Measurements from ENCODE around the gene CAPZB.

CAPZB gene

DNA sequence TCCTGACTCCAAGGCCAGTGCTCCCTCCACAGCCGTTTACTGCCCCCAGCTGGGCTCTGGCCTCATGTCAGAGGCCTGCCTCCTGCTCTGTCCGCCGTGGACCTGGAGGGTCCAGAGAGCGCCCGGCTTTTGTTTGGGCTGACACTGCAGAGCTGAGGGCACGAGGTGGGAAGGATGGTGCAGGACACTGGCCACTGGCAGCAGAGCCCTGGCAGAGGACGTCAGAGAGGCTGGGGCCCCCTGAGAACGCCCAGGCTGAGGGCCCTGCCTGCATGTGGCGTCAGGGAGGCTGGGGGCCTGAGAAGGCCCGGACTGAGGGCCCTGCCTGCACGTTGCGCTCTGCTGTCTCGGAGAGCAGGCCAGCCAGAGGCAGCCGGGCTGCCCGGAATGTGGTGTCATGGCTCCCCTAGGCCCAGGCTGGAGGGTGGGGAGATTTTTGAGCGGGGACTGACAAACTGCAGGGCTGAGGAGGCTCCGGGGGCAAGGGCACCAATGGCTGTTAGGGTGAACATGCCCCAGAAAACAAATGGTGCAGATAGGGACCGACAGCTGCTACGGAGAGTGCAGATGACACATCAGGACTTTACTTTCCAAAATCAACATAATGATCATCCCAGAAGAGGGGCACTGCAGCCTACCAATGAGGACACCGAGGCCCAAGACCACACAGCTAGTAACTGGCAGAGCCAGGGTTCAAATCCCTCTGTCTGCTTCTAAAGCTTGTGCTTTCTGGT lies 141.6 kb downstream of the CAPZB start:
- H3K27me3 ChIP-seq (replicated peaks; ENCODE audit: control insufficient read depth, insufficient read depth, low read length, poor library complexity, severe bottlenecking), result no peaks in the 10 kb centered on the region
- H3K4me3 ChIP-seq (ENCODE audit: insufficient read depth, low read depth, low read length, poor library complexity, severe bottlenecking), result no peak overlapping the region
- no peak overlapping the region for H3K27ac ChIP-seq (ENCODE audit: insufficient read depth, low read length, poor library complexity, severe bottlenecking)
- peaks cover 73% of the 10 kb centered on the region for H3K36me3 ChIP-seq (ENCODE audit: control insufficient read depth, insufficient read depth, low read length)
- no peak for DNase-seq
- H3K4me1 ChIP-seq (ENCODE audit: control insufficient read depth, insufficient read depth, low read length, poor library complexity, severe bottlenecking), result no peaks in the 10 kb centered on the region
- no peaks in the 10 kb centered on the region for H3K9me3 ChIP-seq (ENCODE audit: control insufficient read depth, low read length)

DNA sequence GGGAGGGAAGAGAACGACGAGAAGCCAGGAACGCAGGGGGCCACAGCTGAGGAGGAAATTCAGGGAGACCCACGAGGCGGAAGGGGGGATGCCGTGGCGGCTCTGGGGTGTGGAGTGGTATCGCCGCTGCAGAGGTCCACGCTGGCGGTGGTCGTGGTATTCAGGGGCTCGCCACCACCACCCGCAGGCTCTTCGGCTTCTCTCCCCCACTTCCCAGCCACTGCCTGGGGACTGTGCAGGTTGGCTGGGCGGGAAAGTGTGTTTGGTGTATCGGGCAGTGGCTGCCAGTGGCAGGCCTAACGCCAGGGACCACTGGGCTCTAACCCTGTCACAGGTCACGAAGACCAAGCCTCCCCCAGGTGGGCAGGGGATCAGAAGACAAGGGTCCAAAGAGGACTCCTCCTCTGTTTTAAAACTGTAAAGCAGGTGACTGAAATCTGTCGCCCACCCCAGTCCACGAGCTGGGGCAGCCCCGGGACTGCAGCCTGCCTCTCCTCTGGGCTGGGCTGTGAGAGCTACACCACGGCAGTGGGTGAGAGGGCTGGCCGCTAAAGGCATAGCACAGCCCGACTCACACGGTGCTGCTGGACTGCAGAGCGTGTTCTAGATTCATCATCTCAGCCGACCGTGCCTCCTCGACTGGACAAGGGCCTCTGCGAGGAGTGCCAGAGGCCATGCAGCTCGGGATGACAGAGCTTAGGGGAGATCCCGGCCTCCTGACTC lies 142.3 kb downstream of the CAPZB start:
- Histone ChIP-seq H3K36me3 (ENCODE audit: control insufficient read depth, insufficient read depth, low read length) (peaks cover 71% of the 10 kb centered on the region), H3K27ac (ENCODE audit: insufficient read depth, low read length, poor library complexity, severe bottlenecking) (no peak overlapping the region), H3K27me3 (replicated peaks; ENCODE audit: control insufficient read depth, insufficient read depth, low read length, poor library complexity, severe bottlenecking) (no peaks in the 10 kb centered on the region), H3K9me3 (ENCODE audit: control insufficient read depth, low read length) (no peaks in the 10 kb centered on the region), H3K4me3 (ENCODE audit: insufficient read depth, low read depth, low read length, poor library complexity, severe bottlenecking) (no peak overlapping the region), H3K4me1 (ENCODE audit: control insufficient read depth, insufficient read depth, low read length, poor library complexity, severe bottlenecking) (no peaks in the 10 kb centered on the region)
- no peak for DNase-seq

DNA sequence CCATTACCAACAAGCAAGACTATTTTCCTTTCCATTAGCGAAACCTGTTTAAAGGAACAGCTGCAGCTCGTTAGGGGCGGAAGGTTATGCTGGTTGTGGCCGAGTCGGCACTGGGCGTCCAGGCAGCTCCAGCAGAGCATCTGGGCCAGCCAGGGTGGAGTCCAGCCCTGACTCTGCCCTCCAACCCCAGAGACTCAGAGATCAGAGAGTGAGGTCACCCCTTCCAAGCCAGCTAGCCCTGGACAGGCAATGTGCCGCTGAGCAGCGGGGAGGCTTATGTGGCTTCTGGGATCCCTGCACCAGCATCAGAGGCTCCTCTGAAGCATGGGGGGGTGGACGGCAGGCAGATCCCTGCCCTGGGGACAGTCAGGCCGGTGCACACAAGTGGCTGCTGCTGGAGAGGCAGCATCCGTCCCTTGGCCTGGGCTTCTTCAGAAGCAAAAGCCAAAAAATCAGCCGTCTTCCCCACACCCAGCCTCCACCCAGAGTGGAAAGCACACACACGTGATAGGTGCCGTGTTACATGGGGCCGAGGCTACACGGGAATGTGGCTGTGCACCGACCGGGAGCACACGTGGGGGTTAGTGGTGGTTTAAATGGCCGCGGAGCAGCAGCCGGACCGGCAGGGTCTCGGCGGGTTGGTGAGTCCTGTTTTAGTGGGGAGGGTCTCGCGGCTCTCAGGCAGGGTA lies 143.1 kb downstream of the CAPZB start:
- Histone ChIP-seq H3K27ac (ENCODE audit: insufficient read depth, low read length, poor library complexity, severe bottlenecking) (no peak overlapping the region), H3K36me3 (ENCODE audit: control insufficient read depth, insufficient read depth, low read length) (peaks cover 71% of the 10 kb centered on the region), H3K9me3 (ENCODE audit: control insufficient read depth, low read length) (no peaks in the 10 kb centered on the region), H3K4me1 (ENCODE audit: control insufficient read depth, insufficient read depth, low read length, poor library complexity, severe bottlenecking) (no peaks in the 10 kb centered on the region), H3K27me3 (replicated peaks; ENCODE audit: control insufficient read depth, insufficient read depth, low read length, poor library complexity, severe bottlenecking) (no peaks in the 10 kb centered on the region), H3K4me3 (ENCODE audit: insufficient read depth, low read depth, low read length, poor library complexity, severe bottlenecking) (no peak overlapping the region)
- no peak for DNase-seq

GRCh38 chr1:19341201-19342061 lies 143.9 kb downstream of the CAPZB start:
- peaks cover 68% of the 10 kb centered on the region for H3K36me3 ChIP-seq (ENCODE audit: control insufficient read depth, insufficient read depth, low read length)
- H3K9me3 ChIP-seq (ENCODE audit: control insufficient read depth, low read length), result no peaks in the 10 kb centered on the region
- no peak overlapping the region for H3K27ac ChIP-seq (ENCODE audit: insufficient read depth, low read length, poor library complexity, severe bottlenecking)
- H3K4me1 ChIP-seq (ENCODE audit: control insufficient read depth, insufficient read depth, low read length, poor library complexity, severe bottlenecking), result no peaks in the 10 kb centered on the region
- no peak overlapping the region for H3K4me3 ChIP-seq (ENCODE audit: insufficient read depth, low read depth, low read length, poor library complexity, severe bottlenecking)
- DNase-seq, result peak; percentile 38 to 55 (median 51)
- H3K27me3 ChIP-seq (replicated peaks; ENCODE audit: control insufficient read depth, insufficient read depth, low read length, poor library complexity, severe bottlenecking), result no peaks in the 10 kb centered on the region

DNA sequence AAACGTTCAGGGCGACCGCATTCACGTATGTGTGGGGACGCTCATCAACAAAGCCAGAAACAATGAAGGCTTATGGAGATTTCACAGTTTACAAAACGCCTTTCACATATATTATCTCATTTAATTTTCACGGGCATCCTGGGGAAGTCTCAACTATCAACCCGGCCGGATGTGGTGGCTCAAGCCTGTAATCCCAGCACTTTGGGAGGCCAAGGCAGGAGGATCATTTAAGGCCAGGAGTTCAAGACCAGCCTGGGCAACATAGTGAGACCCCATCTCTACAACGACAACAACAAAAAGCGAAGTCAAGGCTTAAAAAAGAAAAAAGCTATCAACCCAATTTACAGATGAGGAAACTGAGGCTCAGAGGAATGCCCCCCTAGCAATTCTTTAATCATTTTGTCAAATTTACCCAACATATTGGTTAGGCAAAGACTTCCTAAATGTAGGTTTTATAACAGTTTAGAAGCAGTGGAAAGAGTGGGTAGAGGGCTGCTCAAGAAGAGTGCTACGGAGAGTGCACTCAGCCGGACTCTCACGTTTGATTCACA lies 144.9 kb downstream of the CAPZB start:
- no peak for DNase-seq
- Histone ChIP-seq H3K9me3 (ENCODE audit: control insufficient read depth, low read length) (no peaks in the 10 kb centered on the region), H3K27ac (ENCODE audit: insufficient read depth, low read length, poor library complexity, severe bottlenecking) (no peak overlapping the region), H3K36me3 (ENCODE audit: control insufficient read depth, insufficient read depth, low read length) (peaks cover 62% of the 10 kb centered on the region), H3K4me1 (ENCODE audit: control insufficient read depth, insufficient read depth, low read length, poor library complexity, severe bottlenecking) (no peaks in the 10 kb centered on the region), H3K27me3 (replicated peaks; ENCODE audit: control insufficient read depth, insufficient read depth, low read length, poor library complexity, severe bottlenecking) (no peaks in the 10 kb centered on the region), H3K4me3 (ENCODE audit: insufficient read depth, low read depth, low read length, poor library complexity, severe bottlenecking) (no peak overlapping the region)

DNA sequence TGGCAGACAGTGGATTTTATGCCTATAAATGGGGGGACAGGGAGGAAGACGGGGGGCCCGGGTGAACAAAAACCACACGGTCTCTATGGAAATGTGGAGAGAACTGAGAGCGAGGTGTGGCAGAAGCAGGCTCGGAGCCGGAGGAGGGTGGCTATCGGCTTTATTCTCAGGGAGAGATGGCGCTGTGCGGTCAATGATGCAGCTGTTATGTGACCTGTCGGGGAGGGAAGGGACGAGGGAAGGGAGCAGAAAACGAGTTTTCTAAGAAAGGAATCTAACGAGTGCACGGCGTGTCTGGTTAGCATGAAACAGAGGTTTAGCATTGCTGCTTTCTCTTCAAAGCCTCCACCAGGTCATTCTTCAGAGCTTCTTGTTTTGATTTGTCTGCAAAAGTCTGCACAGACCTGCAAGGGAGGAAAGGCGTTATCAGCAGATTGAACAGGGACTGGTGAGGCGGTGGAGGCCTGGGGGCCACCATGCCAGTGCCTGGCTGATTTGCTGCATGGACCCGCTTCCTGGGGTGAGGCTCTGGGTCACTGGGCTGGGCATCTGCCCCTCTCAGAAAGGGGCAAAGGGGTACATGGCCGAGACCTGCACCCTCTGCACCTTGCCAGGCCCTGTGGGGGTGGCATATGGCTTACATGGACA lies 146.0 kb downstream of the CAPZB start:
- Histone ChIP-seq H3K9me3 (ENCODE audit: control insufficient read depth, low read length) (no peaks in the 10 kb centered on the region), H3K4me1 (ENCODE audit: control insufficient read depth, insufficient read depth, low read length, poor library complexity, severe bottlenecking) (no peaks in the 10 kb centered on the region), H3K27me3 (replicated peaks; ENCODE audit: control insufficient read depth, insufficient read depth, low read length, poor library complexity, severe bottlenecking) (no peaks in the 10 kb centered on the region), H3K4me3 (ENCODE audit: insufficient read depth, low read depth, low read length, poor library complexity, severe bottlenecking) (no peak overlapping the region), H3K36me3 (ENCODE audit: control insufficient read depth, insufficient read depth, low read length) (peaks cover 50% of the 10 kb centered on the region), H3K27ac (ENCODE audit: insufficient read depth, low read length, poor library complexity, severe bottlenecking) (no peak overlapping the region)
- DNase-seq, result no peak

DNA sequence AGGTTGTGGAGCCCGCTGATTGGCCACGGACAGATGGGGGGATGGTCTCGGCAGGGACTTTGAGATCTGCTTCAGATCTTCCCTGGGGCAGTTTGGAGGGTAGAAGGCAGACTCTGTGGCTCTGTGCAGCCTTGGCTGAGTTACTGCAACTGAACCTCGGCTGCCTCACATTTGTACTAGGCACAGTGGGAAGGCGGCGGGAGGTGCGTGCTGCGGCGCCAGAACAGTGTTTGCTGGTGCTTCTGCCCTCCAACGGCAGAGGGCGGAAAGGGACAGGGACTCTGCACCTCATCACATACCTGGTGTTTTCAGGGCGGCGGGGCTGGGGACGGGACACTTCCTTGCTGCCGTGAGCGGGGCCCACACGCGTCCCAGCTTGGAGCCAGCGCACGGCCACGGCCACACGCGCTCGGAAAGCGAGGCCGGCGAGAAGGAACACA lies 147.0 kb downstream of the CAPZB start:
- H3K27me3 ChIP-seq (replicated peaks; ENCODE audit: control insufficient read depth, insufficient read depth, low read length, poor library complexity, severe bottlenecking), result no peaks in the 10 kb centered on the region
- no peak overlapping the region for H3K4me3 ChIP-seq (ENCODE audit: insufficient read depth, low read depth, low read length, poor library complexity, severe bottlenecking)
- peaks cover 40% of the 10 kb centered on the region for H3K36me3 ChIP-seq (ENCODE audit: control insufficient read depth, insufficient read depth, low read length)
- no peak overlapping the region for H3K27ac ChIP-seq (ENCODE audit: insufficient read depth, low read length, poor library complexity, severe bottlenecking)
- no peak for DNase-seq
- H3K4me1 ChIP-seq (ENCODE audit: control insufficient read depth, insufficient read depth, low read length, poor library complexity, severe bottlenecking), result no peaks in the 10 kb centered on the region
- H3K9me3 ChIP-seq (ENCODE audit: control insufficient read depth, low read length), result no peaks in the 10 kb centered on the region

- Histone ChIP-seq H3K4me3 (ENCODE audit: insufficient read depth, low read depth, low read length, poor library complexity, severe bottlenecking) (no peak overlapping the region), H3K27ac (ENCODE audit: insufficient read depth, low read length, poor library complexity, severe bottlenecking) (no peak overlapping the region), H3K9me3 (ENCODE audit: control insufficient read depth, low read length) (no peaks in the 10 kb centered on the region), H3K27me3 (replicated peaks; ENCODE audit: control insufficient read depth, insufficient read depth, low read length, poor library complexity, severe bottlenecking) (no peaks in the 10 kb centered on the region), H3K4me1 (ENCODE audit: control insufficient read depth, insufficient read depth, low read length, poor library complexity, severe bottlenecking) (no peaks in the 10 kb centered on the region), H3K36me3 (ENCODE audit: control insufficient read depth, insufficient read depth, low read length) (peaks cover 32% of the 10 kb centered on the region)
- no peak for DNase-seq
Measured at GRCh38 chr1:19337289-19337688, 148.1 kb downstream of the CAPZB start.

DNA sequence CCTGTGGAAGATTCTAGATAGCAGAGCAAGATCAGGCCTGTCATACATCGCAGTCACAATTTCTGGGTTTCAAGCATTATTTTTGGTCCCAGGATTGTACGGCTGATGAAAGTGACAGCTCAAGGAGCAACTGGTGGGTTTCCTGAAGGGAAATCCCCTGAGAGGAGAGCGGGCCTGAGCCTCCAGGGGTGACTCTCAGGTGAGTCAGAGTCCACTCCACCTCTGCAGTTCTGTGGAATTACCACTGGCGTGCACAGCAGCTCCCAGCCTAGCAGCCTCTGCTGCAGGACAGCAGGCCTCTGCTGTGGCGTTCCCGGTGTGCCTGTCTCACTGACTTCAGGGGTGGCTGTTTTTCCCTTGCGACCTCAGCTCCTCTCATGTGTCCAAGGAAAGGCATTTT lies 148.8 kb downstream of the CAPZB start:
- no peaks in the 10 kb centered on the region for H3K4me1 ChIP-seq (ENCODE audit: control insufficient read depth, insufficient read depth, low read length, poor library complexity, severe bottlenecking)
- no peak overlapping the region for H3K4me3 ChIP-seq (ENCODE audit: insufficient read depth, low read depth, low read length, poor library complexity, severe bottlenecking)
- H3K27ac ChIP-seq (ENCODE audit: insufficient read depth, low read length, poor library complexity, severe bottlenecking), result no peak overlapping the region
- DNase-seq, result no peak
- peaks cover 32% of the 10 kb centered on the region for H3K36me3 ChIP-seq (ENCODE audit: control insufficient read depth, insufficient read depth, low read length)
- H3K9me3 ChIP-seq (ENCODE audit: control insufficient read depth, low read length), result no peaks in the 10 kb centered on the region
- no peaks in the 10 kb centered on the region for H3K27me3 ChIP-seq (replicated peaks; ENCODE audit: control insufficient read depth, insufficient read depth, low read length, poor library complexity, severe bottlenecking)

Measured in effector memory CD4-positive, alpha-beta T cell (primary cell).